Measurements from ENCODE around the gene PPP1R2. TPM values are rescaled to one million over a fixed set of nuclear protein-coding genes. Genes with fewer than 3 reads are reported as not detected.

Gene PPP1R2
- total and polyA plus RNA-seq, 2 donors (not counting 3 experiments of a cell fraction or from before 2014, with no cell fraction given) = 19.9 to 37.3 TPM

- dilution Hi-C loops (cut with MboI; ENCODE audit: extremely low pct_ligation_motif_present, low sequenced_read_pairs) (no loop called here), intact Hi-C loops (cut with micrococcal nuclease) (no loop called here)
- TF ChIP-seq GATA2 (IDR thresholded peaks at IDR 0.05; ENCODE audit: insufficient read depth, insufficient read length, low read depth, low read length) (no peak), MYC (IDR thresholded peaks at IDR 0.05; ENCODE audit: low read depth, low read length) (no peak), EZH2 (IDR thresholded peaks at IDR 0.05; ENCODE audit: borderline replicate concordance, low read depth, low read length, severe bottlenecking) (no peak), FOS (IDR thresholded peaks at IDR 0.05; ENCODE audit: borderline replicate concordance, insufficient read depth, low read length) (no peak), CTCF (IDR thresholded peaks at IDR 0.05; ENCODE audit: extremely low read depth in 1 of 2, insufficient read depth in 1 of 2, low read depth in 1 of 2, low read length in 2 of 2) (no peak), POLR2AphosphoS5 (IDR thresholded peaks at IDR 0.05; ENCODE audit: insufficient read depth, low read depth, low read length) (no peak), MAX (IDR thresholded peaks at IDR 0.05; ENCODE audit: insufficient read depth, insufficient read length) (no peak), POLR2A (IDR thresholded peaks at IDR 0.05; ENCODE audit: low read depth, low read length) (no peak), JUN (IDR thresholded peaks at IDR 0.05; ENCODE audit: borderline replicate concordance, insufficient read depth, insufficient read length, low read depth) (no peak)
- Histone ChIP-seq H4K20me1 (replicated peaks; ENCODE audit: control insufficient read depth, extremely low read depth, insufficient read depth, low read length) (no peaks in the 10 kb centered on the region), H3K36me3 (ENCODE audit: control insufficient read depth in 2 of 2, extremely low read depth in 1 of 2, insufficient read depth in 2 of 2, low read length in 2 of 2) (no peaks in the 10 kb centered on the region), H3K79me2 (ENCODE audit: control insufficient read depth, insufficient read depth, low read length) (no peaks in the 10 kb centered on the region), H3K4me1 (ENCODE audit: control insufficient read depth, extremely low read depth, insufficient read depth, low read length) (no peaks in the 10 kb centered on the region), H3K9me1 (replicated peaks; ENCODE audit: control insufficient read depth, extremely low read depth, insufficient read depth, low read length) (no peaks in the 10 kb centered on the region), H3K27me3 (ENCODE audit: control insufficient read depth in 2 of 2, insufficient read depth in 2 of 2, low read length in 2 of 2) (peaks cover 7 to 10% of the 10 kb centered on the region in 2 experiments), H3K9ac (replicated peaks; ENCODE audit: extremely low read depth, insufficient read depth, low read length) (no peak overlapping the region), H3K27ac (ENCODE audit: insufficient read depth, low read depth, low read length) (no peak overlapping the region), H3K4me2 (ENCODE audit: insufficient read depth, low read length) (no peak overlapping the region), H3K4me3 (replicated peaks in 1 of 3; ENCODE audit: insufficient read depth in 1 of 3, low read depth in 1 of 3, low read length in 3 of 3) (no peak overlapping the region), H2AFZ (ENCODE audit: low read depth, low read length) (no peak overlapping the region), H3K9me3 (replicated peaks; ENCODE audit: control insufficient read depth, insufficient read depth, low read length) (no peaks in the 10 kb centered on the region)
- FAIRE-seq (no peak), DNase-seq (ENCODE audit: low read depth, low spot score) (no peak)
- BruUV-seq (replicated peaks) = no TSS peak
- POLR2A ChIA-PET = interaction anchor here (0.5 kb wide), 1 partner anchor 220 kb away, joined by 3 read pairs; no protein-coding TSS in a partner anchor
- CTCF ChIA-PET = interaction anchor here (1.5 kb wide), 1 partner anchor 324 kb away, joined by 3 read pairs; no protein-coding TSS in a partner anchor
Observed at GRCh38 chr3:195570344-195570743, 27.2 kb upstream of the PPP1R2 start.
